Rectal smooth muscle tissue (tissue), 1 donor: ENCODE measurements around the gene BRSK1.

ENCODE experiments used
- H3K27ac ChIP-seq: one replicate; pipeline ENCODE4 v1.7.0; 2013; ENCODE audit warnings: low read depth, low read length, inconsistent platforms
- H3K27me3 ChIP-seq: one replicate; pipeline ENCODE4 v1.7.0; 2013; ENCODE audit warnings: low read length; ENCODE audit not compliant: control insufficient read depth, insufficient read depth
- H3K36me3 ChIP-seq: one replicate; pipeline ENCODE4 v1.7.0; 2013; ENCODE audit warnings: low read length; ENCODE audit not compliant: control insufficient read depth, insufficient read depth
- H3K4me1 ChIP-seq: one replicate; pipeline ENCODE4 v1.7.0; 2013; ENCODE audit warnings: low read length; ENCODE audit not compliant: control insufficient read depth, insufficient read depth
- H3K4me3 ChIP-seq: one replicate; pipeline ENCODE4 v1.7.0; 2013; ENCODE audit warnings: low read length
- H3K9ac ChIP-seq: one replicate; pipeline ENCODE4 v1.7.0; 2013; ENCODE audit warnings: low read length

The BRSK1 gene

DNA sequence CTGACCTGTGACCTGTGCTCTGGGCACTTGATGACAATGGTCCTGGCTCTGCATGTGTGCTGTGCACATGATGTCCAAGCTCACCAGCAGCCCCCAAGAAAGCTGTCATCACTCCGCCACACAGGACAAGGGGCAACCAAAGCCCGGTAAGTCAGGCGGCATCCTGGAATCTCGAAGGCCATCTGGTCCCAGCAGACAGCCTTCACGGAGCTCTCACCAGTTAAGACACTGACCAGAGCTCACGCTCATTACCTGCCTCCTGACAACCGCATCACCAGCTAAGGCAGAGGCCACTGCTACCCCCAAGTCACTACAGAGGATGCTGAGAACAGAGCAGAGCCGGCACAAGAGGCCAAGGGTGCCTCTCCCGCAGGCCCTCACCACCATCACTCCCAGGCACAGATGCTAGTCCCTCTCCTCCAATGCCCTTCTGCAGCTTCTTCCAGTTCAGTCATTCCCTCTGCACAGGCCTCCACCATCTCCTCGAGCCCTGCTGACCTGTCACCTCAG, 35.6 kb upstream of the BRSK1 start:
- H3K27me3 ChIP-seq, result no peaks in the 10 kb centered on the region
- H3K9ac ChIP-seq, result peak overlapping the region; percentile 27
- H3K4me3 ChIP-seq, result no peak overlapping the region
- H3K36me3 ChIP-seq, result peaks cover 31% of the 10 kb centered on the region
- H3K27ac ChIP-seq, result no peak overlapping the region
- H3K4me1 ChIP-seq, result peaks cover 6% of the 10 kb centered on the region

DNA sequence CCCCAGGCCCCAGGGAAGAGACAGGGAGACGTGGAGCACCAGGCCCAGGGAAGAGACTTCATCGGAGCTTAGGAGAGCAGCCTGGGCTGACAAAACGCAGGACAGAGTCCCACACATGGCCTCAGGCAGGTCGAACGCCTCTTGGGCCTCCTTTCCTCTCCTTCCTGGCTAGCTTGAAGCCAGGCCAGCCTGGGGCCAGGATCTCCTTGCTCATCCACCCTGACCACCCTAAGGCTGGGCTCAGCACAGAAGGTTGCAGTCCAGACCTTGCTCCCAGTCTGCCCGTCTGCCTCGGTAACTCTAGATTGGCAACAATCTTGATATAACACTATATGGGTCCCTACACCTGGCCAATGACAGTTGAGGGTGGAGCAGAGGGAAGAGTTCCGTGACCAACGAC, 35.1 kb upstream of the BRSK1 start:
- peaks cover 6% of the 10 kb centered on the region for H3K4me1 ChIP-seq
- H3K9ac ChIP-seq, result no peak overlapping the region
- peaks cover 26% of the 10 kb centered on the region for H3K36me3 ChIP-seq
- H3K27me3 ChIP-seq, result no peaks in the 10 kb centered on the region
- no peak overlapping the region for H3K4me3 ChIP-seq
- no peak overlapping the region for H3K27ac ChIP-seq

DNA sequence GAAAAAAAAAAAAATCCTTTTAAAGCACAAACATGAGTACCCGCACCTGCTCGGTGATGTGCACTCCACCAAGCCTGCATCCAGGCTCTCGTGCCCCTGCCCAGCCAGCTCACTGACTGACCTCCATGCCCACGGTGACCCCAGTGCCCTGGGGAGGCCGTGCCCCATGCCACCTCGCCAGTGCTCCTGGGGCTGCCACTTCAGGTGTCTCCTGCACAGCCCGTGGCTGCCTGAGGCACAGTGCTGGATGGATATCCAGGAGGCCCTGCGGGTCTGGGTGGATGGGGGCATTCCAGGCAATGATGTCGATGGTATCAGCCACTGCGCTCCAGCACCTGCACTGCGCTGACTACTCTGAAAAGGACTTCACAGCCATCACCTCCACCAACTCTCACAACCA, 34.0 kb upstream of the BRSK1 start:
- H3K9ac ChIP-seq, result no peak overlapping the region
- no peak overlapping the region for H3K27ac ChIP-seq
- peaks cover 17% of the 10 kb centered on the region for H3K36me3 ChIP-seq
- H3K27me3 ChIP-seq, result no peaks in the 10 kb centered on the region
- peaks cover 6% of the 10 kb centered on the region for H3K4me1 ChIP-seq
- H3K4me3 ChIP-seq, result no peak overlapping the region

DNA sequence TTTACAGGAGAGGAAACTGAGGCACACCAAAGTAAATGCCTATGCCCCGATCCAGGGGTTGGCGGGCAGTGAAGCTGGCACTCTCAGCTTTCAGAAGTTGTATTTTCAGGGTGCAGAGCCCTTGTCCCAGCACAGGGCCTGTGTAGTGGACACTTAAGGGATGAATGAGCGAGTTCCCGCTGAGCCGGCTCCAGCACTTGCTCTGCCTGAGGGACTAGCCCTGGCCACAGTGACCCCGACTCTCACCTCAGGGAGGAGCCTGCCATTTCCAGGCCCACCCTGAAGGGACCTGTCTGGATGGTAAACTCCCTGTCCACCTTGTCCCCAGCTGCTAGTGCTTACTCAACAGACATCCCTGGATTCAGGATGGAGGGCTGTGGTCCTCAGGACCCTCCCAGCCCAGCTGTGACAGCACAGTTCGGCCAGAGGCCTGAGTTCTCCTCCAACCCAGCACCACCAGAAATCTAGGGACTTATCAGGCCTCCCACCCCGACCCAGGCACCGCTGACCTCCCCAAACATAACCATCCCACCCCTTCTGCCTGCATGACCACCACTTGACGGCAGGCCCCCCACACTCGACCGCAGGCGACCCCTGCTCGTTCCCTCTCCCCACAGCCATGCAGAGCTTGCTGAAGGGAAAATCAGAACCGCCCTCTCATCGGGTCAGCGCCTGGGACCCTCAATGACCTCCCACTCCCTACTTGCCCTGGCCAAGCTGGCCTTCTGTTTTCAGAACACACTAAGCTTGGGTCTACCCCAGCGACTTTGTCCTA, 33.3 kb upstream of the BRSK1 start:
- Histone ChIP-seq H3K27ac (no peak overlapping the region), H3K27me3 (no peaks in the 10 kb centered on the region), H3K36me3 (peaks cover 11% of the 10 kb centered on the region), H3K4me3 (no peak overlapping the region), H3K4me1 (peaks cover 6% of the 10 kb centered on the region), H3K9ac (no peak overlapping the region)

DNA sequence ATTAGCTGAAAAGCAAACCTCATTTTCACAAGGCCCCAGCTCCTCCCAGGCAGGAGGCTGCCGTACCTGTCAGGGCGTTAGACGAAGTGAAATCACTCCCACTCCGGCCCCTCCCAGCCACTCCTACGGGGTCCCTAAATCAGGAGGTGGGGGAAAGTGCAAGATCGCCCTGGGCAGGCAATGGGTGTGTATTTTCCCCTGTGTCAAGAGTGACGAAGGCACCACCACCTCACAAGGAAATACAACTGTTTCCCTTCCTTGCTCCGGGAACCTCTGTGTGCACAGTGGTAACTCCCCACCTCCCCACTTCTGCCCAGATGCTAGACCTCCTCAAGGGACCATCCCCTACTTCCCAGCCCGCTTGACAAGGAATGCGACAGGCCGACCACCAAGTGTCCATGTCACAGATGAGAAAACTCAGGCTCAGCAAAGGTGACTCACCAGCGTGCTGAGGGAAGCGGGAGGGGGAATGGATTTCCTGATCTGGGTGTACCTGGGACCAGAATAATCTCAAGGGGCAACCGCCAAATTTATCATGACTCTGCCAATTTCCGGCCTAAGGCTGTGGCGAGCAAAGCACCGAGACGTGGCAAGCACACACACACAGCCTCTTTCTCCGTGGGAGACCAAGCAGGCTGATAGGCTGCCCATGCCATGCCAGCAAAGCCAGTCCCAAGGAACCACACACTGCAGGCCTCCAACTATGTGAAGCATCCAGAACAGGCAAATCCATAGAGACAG, 32.3 kb upstream of the BRSK1 start:
- Histone ChIP-seq H3K4me3 (peak overlapping the region; percentile 12), H3K4me1 (peaks cover 6% of the 10 kb centered on the region), H3K9ac (peak overlapping the region; percentile 24), H3K36me3 (peaks cover 6% of the 10 kb centered on the region), H3K27me3 (no peaks in the 10 kb centered on the region), H3K27ac (no peak overlapping the region)

DNA sequence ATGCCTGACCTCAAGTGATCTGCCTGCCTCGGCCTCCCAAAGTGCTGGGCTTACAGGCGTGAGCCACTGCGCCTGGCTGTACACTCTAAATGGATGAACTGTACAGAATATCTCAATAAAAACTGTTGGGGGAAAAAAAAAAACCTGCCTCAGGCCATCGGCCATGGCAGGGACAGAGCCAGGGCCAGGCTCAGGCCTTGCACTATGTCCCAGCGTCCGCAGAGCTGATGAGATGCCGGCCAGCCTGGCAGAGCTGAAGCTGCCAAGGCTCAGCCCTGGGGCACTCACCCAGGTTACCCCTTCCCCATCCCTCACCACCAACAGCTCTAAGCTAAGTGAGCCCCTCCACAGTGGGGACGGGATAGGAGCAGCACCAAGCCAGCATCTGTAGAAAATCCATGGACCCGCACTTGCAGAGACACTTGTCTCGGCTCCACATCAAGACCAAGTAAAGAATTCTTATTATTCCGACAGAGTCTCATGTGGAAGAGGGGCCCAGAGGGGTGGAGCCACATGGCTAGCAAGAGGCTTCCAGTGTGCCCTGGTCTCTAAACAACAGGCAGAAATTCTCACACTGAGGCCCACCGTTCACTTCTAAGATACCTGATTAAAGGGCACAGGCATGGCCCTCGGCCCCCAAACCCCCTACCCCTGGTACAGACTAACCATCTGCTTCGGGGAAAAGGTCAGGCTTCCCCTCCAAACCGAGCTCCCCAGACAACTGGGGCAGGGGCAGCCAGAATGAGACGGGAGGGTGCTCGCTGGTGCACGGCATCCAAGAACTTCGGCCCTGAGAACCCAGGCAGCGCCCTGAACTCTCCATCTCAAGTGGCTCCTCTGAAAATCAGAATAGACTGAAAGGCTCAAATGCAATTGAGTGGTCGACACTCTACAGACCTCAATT, 30.8 kb upstream of the BRSK1 start:
- H3K36me3 ChIP-seq, result no peaks in the 10 kb centered on the region
- peaks cover 3% of the 10 kb centered on the region for H3K4me1 ChIP-seq
- H3K27me3 ChIP-seq, result no peaks in the 10 kb centered on the region
- no peak overlapping the region for H3K4me3 ChIP-seq
- H3K9ac ChIP-seq, result no peak overlapping the region
- no peak overlapping the region for H3K27ac ChIP-seq

DNA sequence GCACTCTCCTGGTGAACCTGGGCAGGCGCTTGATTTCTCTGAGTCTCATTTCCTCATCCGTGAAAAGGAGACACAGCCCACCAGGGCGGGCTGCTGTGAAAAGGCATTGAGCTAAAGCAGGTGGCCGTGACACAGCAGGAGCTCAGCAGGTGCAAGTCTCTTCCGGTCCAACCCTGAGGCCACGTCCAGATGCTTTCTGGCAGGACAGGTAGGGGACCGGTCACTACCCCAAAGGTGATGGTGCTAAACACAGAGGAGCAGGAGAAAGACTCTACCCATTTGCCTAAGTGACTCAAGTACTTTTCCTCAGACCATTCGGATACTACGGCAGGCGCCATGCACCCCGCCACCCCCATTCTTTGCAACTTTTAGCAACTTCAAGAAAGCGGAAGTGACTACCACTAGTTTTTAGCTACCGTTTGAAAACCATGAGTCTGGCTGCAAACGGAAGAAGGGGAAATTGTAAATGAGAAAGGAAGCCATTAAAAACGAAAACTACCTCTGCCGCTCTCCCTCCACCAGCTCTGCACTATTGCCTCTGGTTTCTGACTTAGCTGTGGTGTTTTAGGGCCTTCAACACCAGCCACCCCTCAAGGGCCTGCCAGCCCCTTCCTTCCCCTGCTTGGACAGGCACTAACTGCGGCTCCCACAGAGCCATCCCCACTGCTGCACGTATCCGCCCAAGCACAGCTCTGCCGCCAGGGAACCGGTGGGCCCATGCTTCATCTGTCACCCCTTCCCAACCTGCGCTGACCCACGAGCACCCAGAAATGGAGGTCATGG, 29.8 kb upstream of the BRSK1 start:
- no peaks in the 10 kb centered on the region for H3K27me3 ChIP-seq
- H3K4me3 ChIP-seq, result peak overlapping the region; percentile 50
- peak overlapping the region; percentile 53 for H3K9ac ChIP-seq
- H3K4me1 ChIP-seq, result no peaks in the 10 kb centered on the region
- no peak overlapping the region for H3K27ac ChIP-seq
- no peaks in the 10 kb centered on the region for H3K36me3 ChIP-seq

DNA sequence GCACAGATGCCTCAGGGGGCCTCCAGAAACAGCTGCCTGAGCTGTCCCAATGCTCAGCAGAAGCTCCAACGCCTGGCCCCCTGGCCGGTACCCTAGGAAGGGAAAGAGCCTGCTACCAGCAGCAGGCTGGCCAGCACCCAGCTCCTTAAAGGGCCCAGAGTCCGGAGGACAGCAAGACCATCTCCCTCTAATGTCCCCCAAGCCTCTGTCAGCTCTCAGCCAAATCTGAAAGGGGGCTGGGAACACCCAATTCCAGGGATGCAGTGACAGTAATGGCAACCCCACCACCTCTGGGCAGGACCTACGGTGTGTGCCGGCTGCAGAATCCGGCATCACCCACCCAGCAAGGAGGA, 29.2 kb upstream of the BRSK1 start:
- H3K4me1 ChIP-seq, result peaks cover under 1% of the 10 kb centered on the region
- no peak overlapping the region for H3K27ac ChIP-seq
- H3K9ac ChIP-seq, result peak overlapping the region; percentile 53
- H3K4me3 ChIP-seq, result peak overlapping the region; percentile 50
- no peaks in the 10 kb centered on the region for H3K27me3 ChIP-seq
- H3K36me3 ChIP-seq, result no peaks in the 10 kb centered on the region

DNA sequence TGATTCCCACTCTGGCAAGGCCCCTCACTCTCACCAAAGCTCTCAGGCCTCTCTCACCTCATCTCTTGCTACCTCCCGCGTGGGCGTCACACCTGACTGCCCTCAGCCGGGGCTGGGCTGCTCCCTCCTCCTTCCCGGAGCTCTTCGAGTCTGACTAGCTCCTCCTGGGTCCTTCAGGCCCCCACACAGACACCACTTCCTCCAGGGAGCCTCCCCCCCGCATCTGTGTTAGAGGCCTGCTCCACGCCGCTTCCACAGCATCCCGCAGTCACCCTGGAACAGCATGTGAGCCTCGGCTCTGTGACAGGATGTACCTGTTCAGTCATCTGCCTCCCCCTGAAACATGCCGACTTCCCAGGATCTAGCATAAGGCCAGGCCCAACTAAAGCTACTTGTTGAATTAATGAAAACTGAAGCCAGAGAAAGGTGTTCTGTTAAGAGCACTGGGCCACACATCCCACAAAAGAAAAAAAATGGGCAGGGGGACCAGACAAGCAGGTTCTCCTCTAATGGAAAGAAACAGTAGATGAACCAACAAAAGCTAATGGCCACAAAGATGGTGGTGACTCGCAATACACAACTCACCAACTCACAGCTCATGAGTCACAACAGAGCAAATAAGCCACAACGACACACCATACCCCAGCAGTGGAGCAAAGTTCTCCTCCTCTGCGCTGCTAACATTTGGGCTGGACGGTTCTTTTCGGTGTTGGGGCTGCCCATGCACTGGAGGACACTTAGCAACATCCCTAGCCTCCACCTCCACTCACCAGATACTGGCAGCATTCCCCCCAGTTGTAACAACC, 28.0 kb upstream of the BRSK1 start:
- peak overlapping the region; percentile 18 for H3K9ac ChIP-seq
- peaks cover 5% of the 10 kb centered on the region for H3K4me1 ChIP-seq
- H3K4me3 ChIP-seq, result peak overlapping the region; percentile 97
- no peaks in the 10 kb centered on the region for H3K36me3 ChIP-seq
- H3K27me3 ChIP-seq, result no peaks in the 10 kb centered on the region
- no peak overlapping the region for H3K27ac ChIP-seq

DNA sequence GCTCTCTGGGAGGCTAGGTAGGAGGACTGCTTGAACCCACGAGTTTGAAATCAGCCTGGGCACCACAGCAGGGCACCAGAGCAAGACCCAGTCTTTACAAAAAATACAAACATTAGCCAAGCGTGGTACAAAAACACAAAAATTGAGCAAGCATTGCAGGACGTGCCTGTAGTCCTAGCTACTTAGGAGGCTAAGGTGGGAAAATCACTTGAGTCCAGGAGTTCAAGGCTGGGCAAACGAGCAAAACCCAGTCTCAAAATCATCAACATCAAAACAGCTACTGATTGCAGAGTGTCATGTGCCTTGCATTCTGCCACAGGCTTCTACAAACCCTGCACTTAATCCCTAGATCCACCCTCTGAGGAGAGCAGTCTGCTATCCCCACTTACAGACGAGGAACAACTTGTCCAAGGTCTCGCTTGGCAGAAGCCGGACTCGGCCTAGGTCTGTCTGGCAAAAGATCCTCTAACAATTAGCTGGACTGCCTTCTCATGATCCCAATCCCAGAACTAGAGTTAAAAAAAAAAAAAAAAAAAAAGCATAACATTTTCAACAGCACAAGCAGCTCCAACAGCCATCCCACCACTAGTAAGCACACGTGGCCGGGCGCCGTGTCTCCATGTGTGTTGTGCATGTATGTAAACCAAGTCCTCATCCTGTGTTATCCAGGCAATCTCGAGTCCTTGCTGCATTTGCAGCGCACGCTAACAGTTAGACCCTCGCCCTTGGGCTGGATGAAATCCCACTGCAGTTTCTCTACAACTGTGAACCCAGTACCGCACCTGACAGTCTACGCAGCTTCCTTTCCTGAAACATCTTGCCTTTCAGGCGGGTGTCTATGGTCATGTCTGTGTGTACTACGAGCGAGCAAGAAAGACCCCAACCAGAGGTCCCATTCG, 27.0 kb upstream of the BRSK1 start:
- Histone ChIP-seq H3K4me3 (peak overlapping the region; percentile 97), H3K9ac (no peak overlapping the region), H3K4me1 (peaks cover 5% of the 10 kb centered on the region), H3K27ac (no peak overlapping the region), H3K36me3 (peaks cover under 1% of the 10 kb centered on the region), H3K27me3 (no peaks in the 10 kb centered on the region)
